ENCODE results near the gene C11orf58. TPM values are rescaled to one million over a fixed set of nuclear protein-coding genes. Genes with fewer than 3 reads are reported as not detected.

C11orf58 gene
- total RNA-seq (10 to 100 TPM; 39.3 to 63.1 (median 53.5) TPM), polyA plus RNA-seq (10 to 100 TPM; 42.1 to 73.6 TPM)

GRCh38 chr11:16738193-16738946, at the start of gene C11orf58:
C11orf58 (plus strand) TSS chr11:16738647; CDS start chr11:16738779, 132 bp downstream.
- peaks cover 4 to 35% (median 24%) of the 10 kb centered on the region in 3 donors for H3K4me1 ChIP-seq
- H3K36me3 ChIP-seq: no peaks in the 10 kb centered on the region
- FAIRE-seq: peak; percentile 96
- no peak for TF ChIP-seq CTCF (IDR thresholded peaks at IDR 0.05)
- H3K4me3 ChIP-seq: peak within 1 kb of the TSS; percentile 57 to 72 (median 64)
- intact Hi-C loops (cut with DNase I): no loop called here
- peak; percentile 93 to 98 (median 96) for ATAC-seq
- peak; percentile 92 to 96 (median 95) for DNase-seq
- H3K9me3 ChIP-seq: no peaks in the 10 kb centered on the region
- 1% methylated on average over 47 of the region's 47 CpGs for WGBS, 2 donors
- H3K27me3 ChIP-seq: no peaks in the 10 kb centered on the region
- H3K27ac ChIP-seq: peak within 1 kb of the TSS; percentile 93 to 96 (median 94)

- Histone ChIP-seq H3K27me3 (no peaks in the 10 kb centered on the region), H3K27ac (no peak overlapping the region), H3K36me3 (no peaks in the 10 kb centered on the region), H3K9me3 (no peaks in the 10 kb centered on the region), H3K4me1 (no peaks in the 10 kb centered on the region), H3K4me3 (no peak overlapping the region)
- intact Hi-C loops (cut with DNase I): no loop called here
- 66 to 92% methylated on average over 1 of the region's 1 CpG for WGBS, 2 donors
- no peak for ATAC-seq
- DNase-seq: no peak
- no peak for FAIRE-seq
- TF ChIP-seq CTCF (IDR thresholded peaks at IDR 0.05): no peak
Measured at GRCh38 chr11:16690086-16690485, 48.4 kb upstream of the C11orf58 start.

GRCh38 chr11:16703795-16704194, 34.7 kb upstream of the C11orf58 start:
- intact Hi-C loops (cut with DNase I): no loop called here
- Histone ChIP-seq H3K9me3 (no peaks in the 10 kb centered on the region), H3K4me3 (no peak overlapping the region), H3K36me3 (no peaks in the 10 kb centered on the region), H3K27ac (no peak overlapping the region), H3K4me1 (no peaks in the 10 kb centered on the region), H3K27me3 (no peaks in the 10 kb centered on the region)
- no peak for TF ChIP-seq CTCF (IDR thresholded peaks at IDR 0.05)
- DNase-seq (no peak), ATAC-seq (no peak), FAIRE-seq (no peak)

DNA sequence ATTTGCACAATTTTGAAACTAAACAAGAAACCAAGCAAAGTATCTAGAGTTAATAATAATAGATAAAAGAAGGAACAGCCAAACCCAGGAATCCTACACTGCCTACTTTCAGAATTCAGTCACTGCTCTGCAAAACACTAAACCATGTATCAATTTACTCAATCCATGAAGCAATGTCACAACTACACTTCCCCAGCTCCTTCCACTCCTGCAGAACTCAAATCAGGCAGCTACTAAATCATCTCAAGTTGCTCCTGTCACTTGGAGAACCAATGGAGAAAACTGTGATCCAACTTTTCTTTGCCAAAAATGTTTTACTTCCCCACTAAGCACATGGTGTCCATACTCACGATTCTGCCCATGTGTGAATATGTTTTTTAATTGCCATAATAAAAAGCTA, 24.9 kb upstream of the C11orf58 start:
- no peaks in the 10 kb centered on the region for H3K27me3 ChIP-seq
- H3K36me3 ChIP-seq: no peaks in the 10 kb centered on the region
- no peaks in the 10 kb centered on the region for H3K4me1 ChIP-seq
- H3K27ac ChIP-seq: no peak overlapping the region
- ATAC-seq (no peak), FAIRE-seq (no peak), DNase-seq (no peak)
- no peak for TF ChIP-seq CTCF (IDR thresholded peaks at IDR 0.05)
- 28 to 83% methylated on average over 1 of the region's 1 CpG for WGBS, 2 donors
- no peak overlapping the region for H3K4me3 ChIP-seq
- intact Hi-C loops (cut with DNase I): no loop called here
- no peaks in the 10 kb centered on the region for H3K9me3 ChIP-seq
